ENCODE measurements around the gene IL15RA.
"Not testable (repeated sequence)": the region's sequence is repeated elsewhere in the genome, so short reads cannot be mapped to it uniquely, and the experiment has no call there.

Gene IL15RA

DNA sequence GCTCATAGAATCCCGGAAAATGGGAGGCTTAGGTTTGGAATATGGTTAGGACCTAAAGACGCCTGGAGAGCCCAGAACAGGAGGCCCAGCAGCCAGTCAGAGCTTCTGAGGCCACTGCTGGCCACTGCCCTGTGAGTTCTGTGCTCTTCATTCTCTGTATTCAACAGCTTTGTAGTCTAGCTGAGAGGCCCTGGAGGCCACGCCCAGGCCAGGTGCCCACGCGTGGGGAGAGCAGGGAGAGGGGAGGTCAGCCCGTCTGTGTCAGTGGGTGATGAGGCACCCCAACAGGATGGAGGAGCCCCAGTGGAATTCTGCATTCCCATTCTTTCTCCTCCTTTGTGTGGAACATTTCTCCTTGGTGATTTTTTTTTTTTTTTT is 29.1 kb downstream of the IL15RA start:
- no peak for DNase-seq

DNA sequence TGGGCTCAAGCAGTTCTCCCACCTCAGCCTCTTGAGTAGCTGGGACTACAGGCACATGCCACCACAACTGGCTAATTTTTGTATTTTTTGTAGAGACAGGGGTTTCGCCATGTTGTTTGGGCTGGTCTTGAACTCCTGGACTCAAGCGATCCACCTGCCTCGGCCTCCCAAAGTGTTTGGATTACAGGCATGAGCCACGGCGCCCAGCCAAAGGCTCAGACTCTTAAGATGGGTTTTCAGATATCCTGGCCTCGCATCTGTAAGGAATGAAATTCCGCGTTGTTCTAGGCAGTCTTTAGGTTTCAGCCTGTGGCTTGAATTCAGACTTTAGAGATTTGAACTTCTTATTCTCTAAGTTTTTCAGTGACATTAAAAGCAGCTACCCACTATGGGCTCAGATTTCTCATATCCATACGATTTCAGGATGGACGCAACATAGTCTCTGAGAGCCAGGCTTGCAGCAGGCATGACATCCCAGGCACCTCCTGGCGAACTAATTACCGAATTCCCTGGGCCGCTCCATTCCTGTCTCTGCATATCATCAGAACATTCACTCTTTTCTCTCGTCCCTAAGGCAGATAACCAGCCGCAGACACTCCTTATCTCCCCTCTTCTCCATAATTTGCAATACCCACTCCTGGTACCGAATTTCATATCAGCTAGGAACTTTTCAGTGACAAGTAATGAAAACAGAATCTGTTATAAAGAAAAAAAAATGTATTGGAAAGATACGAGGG is 29.7 kb downstream of the IL15RA start:
- DNase-seq: no peak

DNA sequence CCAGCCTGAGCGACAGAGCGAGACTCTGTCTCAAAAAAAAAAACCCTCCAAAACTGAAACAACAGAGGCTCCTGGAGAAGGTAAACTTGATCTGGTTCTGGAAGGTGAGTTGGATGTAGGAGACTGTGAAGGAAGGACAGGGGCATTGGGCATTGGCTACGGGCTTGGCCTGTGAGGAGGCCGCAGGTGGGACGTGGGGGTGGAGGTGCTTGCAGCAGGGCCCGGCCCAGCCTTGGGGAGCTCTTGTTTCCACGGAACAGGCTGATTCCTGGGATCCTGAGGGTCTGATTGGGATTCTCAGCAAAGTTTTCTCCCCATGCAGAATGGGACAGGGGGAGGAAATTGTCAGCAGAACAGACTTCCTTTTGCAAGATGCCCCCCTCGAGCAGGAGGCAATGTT is 30.6 kb downstream of the IL15RA start:
- no peak for DNase-seq

DNA sequence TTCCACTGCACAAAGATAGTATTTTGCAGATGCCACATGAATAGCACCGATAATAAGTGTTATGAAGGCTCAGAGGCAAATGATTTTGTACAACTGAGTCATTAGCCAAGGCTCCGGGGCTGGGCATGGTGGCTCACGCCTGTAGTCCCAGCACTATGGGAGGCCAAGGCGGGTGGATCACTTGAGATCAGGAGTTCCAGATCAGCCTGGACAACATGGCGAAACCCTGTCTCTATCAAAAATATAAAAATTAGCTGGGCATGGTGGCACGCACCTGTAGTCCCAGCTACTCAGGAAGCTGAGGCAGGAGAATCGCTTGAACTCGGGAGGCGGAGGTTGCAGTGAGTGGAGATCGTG is 30.9 kb downstream of the IL15RA start:
- not testable (repeated sequence) for DNase-seq

DNA sequence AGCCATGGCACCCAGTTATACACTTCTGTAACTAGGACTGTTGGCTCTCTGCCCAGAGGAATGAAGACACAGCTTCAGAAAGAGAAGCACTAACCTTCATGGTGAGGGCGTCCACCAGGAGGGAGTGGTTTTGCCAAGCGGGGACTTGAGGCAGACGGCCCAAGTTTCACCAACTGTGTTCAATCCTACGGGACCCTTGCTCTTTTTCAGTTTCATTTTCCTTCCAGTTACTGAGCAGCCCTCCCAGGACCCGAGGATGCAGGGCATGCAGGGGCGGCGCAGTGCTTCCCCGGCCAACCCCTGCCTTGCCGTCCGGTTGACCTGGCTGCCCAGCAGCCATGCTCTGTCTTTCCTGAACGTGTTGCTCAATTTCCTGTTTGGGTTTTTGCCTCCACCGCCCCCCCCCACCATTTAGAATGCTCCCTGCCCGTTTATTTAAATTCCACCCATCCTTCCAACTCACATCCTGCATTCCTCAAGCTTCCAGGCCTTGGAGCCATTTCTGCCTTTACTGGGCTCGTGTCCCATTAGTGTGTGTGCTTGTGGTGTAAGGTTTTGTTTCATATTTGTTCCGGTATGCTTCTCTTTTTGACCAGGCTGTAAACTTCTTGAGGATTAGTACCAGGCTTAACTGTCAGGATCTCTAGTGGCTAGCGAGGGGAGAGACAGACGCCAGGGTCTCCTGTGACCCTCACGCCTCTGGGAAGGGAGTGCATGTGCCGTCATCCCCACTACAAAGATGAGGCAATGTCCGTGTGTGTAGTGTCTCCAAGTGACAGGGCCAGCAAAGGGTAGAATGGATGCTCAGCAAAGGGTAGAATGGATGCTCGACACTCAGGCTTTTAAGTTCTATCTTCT is 31.6 kb downstream of the IL15RA start:
- no peak for DNase-seq

DNA sequence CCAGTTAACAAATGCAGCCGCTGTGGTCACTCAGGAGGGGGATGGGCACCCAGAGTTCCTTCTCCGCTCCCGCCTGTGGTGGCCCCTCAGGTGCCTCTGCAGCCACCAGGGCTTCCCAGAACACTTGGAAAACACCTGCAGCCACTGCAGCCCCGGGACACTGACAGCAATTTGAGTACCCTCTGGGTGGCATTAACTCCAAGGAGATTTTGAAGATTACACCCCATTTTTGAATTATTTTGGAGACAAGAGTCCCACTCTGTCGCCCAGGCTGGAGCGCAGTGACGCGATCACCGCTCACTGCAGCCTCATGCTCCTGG is 32.2 kb downstream of the IL15RA start:
- DNase-seq: no peak

DNA sequence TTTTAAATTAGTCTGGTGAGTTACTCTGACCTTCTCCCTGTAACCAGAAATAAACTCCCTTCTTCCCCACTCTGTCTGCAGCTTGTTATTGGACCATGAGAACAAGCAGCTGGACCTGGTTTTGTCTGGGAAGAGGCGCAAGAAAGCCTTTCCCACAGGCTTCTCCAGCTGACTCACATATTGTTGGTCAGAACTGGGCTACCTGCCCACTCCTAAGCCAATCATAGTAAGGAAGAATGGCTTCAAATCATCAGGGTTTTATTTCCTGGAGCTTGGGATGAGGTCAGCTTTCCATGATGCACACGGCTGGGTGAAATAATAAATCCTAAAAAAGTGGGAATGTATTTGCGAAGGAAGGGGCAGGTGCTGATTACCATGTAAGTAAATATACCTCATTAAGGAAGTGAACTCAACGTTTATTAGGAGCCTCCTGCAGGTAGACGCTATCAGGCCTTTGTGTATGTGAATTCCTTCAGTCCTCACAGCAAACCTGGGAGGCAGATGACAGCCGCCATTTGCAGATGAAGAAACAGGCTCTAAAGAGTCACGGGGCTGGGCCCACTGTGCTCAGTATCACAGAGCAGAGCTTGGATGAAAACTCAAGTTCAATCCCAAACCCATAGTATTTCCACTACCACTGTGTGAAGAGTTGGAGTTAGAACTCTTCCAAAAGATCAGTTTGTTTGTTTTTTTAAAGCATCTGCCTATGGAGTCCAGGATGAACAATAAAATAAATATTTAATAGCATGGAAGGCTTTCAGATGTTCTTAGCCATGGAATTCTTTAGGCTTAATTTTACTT is 32.8 kb downstream of the IL15RA start:
- peak; percentile 65 for DNase-seq

DNA sequence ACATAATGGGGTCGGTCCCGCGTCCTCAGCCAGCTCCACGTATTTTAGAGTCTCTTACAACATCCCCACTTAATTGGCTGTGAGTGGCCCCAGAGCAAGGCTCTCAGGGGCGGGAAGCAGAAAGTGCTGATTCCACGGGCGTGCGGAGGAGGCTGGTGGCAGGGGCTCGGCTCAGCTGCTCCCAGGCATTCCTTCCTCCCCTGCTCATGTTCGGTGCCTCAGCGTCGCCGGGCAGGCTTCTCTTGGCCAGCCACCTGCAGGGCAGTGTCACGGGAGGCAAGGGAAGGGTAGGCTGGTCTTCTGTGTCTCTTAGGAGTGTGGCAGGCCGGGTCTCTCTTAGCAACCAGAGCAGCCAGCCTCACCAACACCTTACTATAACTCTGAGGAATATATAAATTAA is 33.8 kb downstream of the IL15RA start:
- DNase-seq: no peak

DNA sequence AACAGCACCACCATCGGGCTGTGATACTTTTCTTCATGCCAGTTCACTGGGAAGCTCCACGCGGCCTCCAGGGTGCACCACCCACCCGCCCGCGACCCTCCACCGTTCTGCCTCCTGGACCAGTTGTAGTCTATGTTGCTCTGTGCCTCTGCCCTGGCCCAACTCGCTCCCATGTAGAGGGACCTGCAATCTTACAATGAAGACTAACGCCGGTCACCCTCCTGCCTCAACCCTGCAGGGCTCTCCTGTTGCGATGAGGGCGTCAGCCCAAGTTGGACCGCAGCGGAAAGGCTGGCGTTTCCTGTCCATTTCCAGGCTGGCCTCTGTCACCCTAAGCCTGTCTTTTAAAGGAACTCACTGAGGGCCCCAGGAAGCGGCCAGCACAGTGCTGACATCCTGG is 34.9 kb downstream of the IL15RA start:
- no peak for DNase-seq

DNA sequence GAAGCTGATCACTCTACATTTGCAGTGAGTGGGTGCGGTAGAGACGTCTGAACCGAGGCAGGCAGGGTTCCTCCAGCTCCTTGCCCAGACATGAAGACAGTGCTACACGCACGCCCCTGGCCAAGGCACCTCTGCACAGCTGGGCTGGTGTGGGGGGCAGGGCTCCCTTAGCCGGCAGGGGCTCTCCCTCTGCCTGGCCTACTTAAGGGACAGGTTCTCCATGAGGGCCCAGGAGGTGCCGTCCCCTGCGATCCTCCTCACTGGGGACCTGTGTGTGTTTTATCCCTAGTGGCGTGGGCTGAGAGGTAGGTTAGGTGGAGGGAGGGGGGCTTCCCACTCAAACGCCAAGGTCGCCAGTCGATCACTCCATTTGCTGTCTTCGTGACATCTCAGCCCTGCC is 35.3 kb downstream of the IL15RA start:
- no peak for DNase-seq

DNA sequence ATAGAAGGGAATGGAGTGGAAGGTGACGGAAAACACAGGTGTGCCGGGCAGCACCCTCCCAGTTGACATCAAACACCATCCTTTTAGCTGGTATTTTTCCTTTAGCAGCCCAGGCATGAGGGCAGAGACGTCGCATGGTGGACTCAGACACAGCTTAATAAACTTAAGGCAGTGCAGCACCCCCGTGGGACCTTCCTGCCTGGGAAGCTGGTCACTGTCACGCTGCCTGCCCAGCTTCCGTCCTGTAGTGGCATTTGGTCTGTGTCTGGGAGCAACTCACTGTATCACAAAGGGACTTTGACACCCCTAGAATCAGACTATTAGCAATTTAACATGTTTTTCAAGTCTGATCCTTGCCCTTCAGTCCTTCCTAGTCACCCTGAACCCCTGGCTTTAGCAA is 35.8 kb downstream of the IL15RA start:
- no peak for DNase-seq

DNA sequence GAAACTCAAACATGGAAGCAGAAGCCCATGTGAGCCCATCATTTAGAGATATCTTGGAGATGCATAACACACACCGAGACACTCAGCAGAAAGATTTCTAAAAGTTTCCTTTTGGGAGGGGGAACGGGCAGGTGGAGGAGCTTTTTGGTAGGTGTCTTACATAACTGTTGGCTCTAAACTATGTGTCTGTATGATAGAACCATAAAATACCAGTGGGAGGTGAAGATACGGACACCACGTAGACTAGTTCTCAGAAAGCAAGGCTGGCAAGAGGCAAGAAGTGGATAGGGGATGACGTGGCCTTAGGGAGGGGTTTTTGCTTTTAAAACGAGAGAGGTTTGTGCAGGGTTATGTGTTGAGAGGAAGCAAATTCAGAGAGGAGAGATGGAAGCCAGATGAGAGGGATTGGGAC is 36.5 kb downstream of the IL15RA start:
- DNase-seq: no peak

DNA sequence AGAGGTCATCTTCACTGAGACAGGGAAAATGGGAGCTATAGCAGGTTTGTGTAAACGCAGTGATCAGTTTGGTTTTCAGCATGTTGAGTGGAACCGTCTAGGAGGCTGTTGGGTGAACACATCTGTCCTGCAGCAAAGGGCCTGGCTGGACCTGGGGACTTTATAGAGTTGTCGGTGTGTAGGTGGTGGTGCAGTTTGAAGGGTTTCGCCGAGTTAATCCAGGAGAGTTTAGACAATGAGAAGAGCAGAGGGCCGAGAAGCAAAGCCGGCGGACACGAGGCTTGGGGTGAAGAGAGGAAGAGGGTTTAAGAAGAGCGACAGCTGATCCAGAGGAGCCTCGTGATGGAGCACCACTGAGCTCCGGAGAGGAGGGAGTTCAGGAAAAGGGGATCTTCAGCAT is 39.1 kb downstream of the IL15RA start:
- no peak for DNase-seq

DNA sequence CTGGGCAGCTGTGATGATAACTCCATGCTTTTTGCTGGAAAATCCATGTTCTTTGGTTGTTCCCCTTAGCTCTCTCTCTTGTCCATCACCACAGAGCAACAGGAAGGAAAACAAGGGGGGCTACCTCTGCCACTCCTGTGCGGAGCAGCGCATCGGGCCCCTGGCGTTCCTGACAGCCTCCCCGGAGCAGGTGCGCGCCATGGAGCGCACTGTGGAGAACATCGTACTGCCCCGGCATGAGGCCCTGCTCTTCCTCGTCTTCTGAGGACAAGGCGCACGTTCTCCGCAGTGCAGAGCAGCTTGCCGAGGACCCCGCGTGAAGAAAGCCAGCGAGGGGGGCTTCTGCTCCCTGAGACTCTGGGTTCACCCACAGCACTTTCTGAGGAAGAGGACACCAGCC is 40.3 kb downstream of the IL15RA start:
- no peak for DNase-seq

DNA sequence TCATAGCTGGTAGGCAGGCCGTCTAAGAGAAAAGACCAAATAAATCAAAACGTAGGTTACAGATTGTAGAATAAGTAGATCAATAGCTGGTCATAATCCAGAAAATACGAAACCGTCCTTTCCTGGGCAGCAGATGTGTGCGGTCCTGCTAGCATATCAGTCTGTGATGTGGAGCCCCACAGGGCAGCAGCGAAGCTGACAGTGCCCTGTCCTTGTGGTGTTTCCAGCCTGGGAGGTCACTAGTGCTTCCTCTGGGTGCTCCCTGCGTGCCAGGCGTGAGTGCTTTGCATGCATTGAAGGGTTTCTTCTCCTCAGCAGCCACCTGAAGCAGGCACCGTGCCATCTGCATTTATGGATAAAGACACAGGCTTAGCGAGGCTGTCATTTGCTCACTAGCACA is 41.7 kb downstream of the IL15RA start:
- no peak for DNase-seq

DNA sequence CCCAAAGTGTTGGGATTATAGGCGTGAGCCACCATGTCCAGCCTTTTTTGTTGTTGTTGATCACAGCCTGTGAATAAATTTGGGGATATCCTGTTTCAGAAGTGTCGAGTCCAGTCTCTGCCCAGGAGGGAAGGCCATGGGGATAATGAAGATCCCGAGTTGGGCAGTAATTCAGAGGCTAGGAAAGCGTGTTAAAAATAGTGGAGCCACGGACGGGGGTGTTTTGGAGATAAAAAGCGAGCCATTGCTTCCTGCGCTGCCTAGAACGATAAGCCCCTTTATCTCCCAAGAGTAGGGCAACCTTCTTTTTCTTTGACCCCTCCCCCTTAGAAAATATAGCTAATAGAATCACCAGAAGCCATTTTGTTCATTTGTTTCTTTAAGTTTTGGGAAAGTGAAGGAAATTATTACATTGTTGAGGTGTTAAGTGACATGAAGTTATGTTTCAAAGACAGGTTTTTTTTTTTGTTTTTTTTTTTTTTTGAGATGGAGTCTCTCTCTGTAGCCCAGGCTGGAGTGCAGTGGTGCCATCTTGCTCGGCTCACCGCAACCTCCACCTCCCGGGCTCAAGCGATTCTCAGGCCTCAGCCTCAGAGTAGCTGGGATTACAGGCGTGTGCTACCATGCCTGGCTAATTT is 43.3 kb downstream of the IL15RA start:
- no peak for DNase-seq

DNA sequence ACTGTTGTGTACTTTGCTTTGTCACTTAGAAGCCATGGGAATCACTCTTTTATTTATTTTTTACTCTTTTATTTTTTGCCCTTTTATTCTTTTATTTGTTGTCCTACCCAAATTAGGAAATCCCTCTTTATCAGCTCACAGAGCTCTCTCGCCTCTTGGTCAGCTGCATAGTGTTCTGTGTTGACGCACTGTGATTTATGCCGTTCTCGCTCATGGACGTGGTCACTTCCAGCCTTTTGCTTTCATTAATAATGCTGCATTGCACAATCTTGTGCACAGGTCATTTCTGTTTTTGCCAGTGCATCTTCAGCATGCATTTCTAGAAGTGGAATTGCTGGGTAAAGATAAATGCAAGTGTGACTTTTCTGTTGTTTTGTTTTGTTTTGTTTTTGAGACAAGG is 45.0 kb downstream of the IL15RA start:
- DNase-seq: no peak

DNA sequence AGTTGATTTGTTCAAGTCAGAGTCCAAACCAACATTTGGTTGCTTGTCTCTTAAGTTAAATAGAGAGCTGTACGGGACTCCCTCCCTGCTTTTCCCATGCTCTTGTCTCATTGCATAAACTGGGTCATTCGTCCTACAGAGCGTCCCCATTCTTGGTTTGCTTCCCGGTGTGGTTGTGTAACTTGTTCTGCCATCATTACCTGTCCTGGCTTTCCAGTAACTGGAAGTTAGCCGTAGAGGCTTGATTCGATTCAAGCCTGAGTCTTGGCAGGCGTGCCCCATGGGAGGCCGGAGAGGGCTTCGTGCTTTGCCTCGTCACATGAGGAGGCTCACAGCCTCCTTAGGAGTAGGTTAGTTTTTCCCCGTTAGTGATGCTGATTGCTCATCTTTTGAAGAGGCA is 47.1 kb downstream of the IL15RA start:
- DNase-seq: no peak

DNA sequence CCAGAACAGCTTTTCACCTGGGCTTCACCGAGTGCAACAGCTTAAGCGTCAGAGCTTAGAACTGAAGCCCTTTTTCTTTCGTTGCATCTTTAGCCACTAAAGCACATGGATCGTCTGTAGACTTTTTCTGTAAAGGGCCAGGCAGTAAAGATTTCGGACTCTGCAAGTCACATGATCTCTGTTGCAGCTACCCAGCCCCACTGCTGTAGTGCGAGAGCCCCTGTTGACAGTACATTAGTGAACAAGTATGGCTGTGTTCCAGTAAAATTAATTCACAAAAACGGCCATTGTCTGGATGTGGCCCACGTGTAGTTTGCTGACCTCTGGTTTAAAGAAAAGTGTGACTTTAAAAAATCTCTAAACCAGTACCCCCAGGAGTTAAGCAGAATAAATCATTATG is 47.9 kb downstream of the IL15RA start:
- DNase-seq: no peak

DNA sequence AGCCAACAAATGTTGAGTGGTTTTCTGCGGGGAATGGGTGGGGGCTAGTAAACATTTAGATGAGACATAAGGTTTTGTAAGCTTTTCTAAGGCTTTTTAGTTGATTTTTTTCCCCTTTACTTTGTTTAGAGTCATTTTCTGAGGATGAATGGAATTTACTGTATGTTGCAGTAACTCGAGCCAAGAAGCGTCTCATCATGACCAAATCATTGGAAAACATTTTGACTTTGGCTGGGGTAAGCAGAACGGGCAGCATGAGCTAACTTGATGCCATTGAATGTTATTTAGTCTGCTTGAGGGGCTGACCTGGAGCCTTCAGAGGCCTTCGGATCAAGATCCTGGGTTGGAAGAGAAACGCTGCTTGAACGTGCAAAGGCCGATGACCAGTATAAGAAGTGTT is 50.0 kb downstream of the IL15RA start:
- no peak for DNase-seq

DNA sequence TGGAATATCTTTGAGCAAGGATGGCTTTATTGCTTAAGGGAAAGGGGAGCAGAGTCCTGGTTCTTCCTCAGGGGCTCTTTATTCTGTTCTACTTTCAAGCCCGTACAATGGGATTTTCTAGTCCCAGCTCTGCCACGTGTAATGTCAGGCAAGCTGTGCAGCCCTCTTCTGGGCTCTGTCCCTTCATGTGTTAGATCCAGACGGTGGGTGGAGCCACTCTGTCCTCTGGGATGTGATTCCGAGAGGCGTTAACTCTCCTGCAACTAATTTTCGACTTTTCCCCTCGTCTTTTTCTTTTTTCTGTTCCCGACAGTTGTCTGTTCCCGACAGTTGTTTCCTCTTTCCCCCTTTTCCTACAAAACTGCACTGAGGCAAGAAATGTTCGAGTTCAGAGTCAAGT is 52.5 kb downstream of the IL15RA start:
- no peak for DNase-seq

DNA sequence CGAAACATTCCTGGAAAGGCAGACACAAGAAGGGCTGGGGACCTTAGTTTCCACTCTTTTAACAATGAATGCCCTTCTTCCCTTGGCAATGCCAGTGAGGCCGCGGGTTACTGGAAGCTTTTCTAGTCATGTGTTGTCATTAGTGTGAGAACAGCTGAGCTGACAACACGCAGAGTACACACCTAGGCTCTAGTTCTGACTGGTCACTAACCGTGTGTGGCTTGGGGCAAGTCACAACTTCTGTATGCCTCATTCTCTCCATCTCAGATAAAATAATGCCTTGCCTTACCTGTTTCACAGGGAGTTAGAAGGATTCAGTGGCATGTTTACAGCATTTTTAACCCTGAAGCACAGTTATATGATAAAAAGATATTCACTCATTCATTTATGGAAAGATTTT is 55.6 kb downstream of the IL15RA start:
- DNase-seq: no peak

DNA sequence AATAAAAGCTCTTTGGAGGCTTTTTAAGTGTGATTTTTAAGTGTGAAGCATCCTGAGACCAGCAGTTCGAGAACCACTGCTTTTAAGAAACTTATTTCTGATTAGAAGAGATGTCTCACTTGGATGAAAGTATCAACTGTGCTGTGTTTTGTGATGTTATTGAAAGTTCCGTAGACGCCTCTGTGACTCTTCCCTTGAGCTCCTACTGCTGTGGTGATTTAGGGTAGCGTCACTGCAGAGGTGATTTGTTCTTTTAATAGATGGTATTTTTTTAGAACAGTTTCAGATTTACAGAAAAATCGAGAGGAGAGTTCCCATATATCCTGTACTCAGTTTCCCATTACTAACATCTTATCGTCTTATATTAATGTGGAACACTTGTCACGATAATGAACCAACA is 57.8 kb downstream of the IL15RA start:
- no peak for DNase-seq

DNA sequence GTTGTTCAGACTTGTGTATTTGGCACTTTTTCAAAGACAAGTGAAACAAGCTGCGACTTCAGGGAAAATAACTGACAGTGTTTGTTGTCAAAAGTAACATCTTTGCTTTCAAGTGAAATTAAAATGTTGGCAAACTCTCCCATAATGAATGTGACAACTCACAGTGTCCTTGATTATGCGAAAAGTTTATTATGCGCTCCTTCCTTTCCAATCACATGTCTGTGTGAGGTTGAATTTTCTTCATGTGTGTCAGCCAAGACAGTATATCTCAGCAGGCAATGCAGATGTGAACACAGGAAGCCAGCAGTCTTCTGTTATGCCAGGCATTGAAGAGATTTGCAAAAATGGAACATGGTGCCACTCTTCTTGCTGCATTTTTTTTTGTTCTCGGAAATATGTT is 58.6 kb downstream of the IL15RA start:
- DNase-seq: no peak

Measured in T1000 (cell line).